RWPE2 (cell line): ENCODE data around the gene SOX30.
A peak's percentile ranks its signal among the peaks of the same experiment; 100 is the strongest.

ENCODE experiments used
- ATAC-seq: fragments of 200-7000 bp; cut with Tn5 transposase; 3 replicates; pipeline ENCODE4 v1.9.1; 2021; ENCODE audit warnings: low read depth
- DNase-seq: peaks from one replicate; pipeline ENCODE4 v3.0.0-alpha.2; 2020; ENCODE audit warnings: low spot score
- H3K27ac ChIP-seq: fragments of 450-650 bp; 2 replicates; pipeline ENCODE4 v1.5.1; 2017; ENCODE audit warnings: mild to moderate bottlenecking; ENCODE audit not compliant: poor library complexity, severe bottlenecking
- H3K27me3 ChIP-seq: fragments of 250-450 bp; sonication (Bioruptor Pico); 2 replicates; pipeline ENCODE4 v1.5.1; 2021; ENCODE audit warnings: mild to moderate bottlenecking, moderate library complexity; ENCODE audit not compliant: insufficient read depth, poor library complexity, severe bottlenecking
- H3K36me3 ChIP-seq: fragments of 250-450 bp; sonication (Bioruptor Pico); 2 replicates; pipeline ENCODE4 v1.5.1; 2020; ENCODE audit warnings: low read depth, mild to moderate bottlenecking, moderate library complexity
- H3K4me1 ChIP-seq: fragments of 250-450 bp; sonication (Bioruptor Pico); 2 replicates; pipeline ENCODE4 v1.5.1; 2021; ENCODE audit warnings: mild to moderate bottlenecking, moderate library complexity; ENCODE audit not compliant: insufficient read depth, poor library complexity, severe bottlenecking
- H3K4me3 ChIP-seq: fragments of 250-450 bp; sonication (Bioruptor Pico); 2 replicates; pipeline ENCODE4 v1.5.1; 2021; ENCODE audit warnings: mild to moderate bottlenecking, moderate library complexity; ENCODE audit not compliant: severe bottlenecking
- H3K9me3 ChIP-seq: fragments of 250-450 bp; sonication (Bioruptor Pico); 2 replicates; pipeline ENCODE4 v1.5.1; 2021; ENCODE audit warnings: mild to moderate bottlenecking, moderate library complexity; ENCODE audit not compliant: severe bottlenecking
- TF ChIP-seq, protein P1 (sequence below): fragments of 450-650 bp; IDR thresholded peaks from one replicate; pipeline ENCODE4 v1.5.1; 2017; ENCODE audit warnings: mild to moderate bottlenecking, moderate library complexity; ENCODE audit not compliant: poor library complexity, severe bottlenecking

Gene SOX30

DNA sequence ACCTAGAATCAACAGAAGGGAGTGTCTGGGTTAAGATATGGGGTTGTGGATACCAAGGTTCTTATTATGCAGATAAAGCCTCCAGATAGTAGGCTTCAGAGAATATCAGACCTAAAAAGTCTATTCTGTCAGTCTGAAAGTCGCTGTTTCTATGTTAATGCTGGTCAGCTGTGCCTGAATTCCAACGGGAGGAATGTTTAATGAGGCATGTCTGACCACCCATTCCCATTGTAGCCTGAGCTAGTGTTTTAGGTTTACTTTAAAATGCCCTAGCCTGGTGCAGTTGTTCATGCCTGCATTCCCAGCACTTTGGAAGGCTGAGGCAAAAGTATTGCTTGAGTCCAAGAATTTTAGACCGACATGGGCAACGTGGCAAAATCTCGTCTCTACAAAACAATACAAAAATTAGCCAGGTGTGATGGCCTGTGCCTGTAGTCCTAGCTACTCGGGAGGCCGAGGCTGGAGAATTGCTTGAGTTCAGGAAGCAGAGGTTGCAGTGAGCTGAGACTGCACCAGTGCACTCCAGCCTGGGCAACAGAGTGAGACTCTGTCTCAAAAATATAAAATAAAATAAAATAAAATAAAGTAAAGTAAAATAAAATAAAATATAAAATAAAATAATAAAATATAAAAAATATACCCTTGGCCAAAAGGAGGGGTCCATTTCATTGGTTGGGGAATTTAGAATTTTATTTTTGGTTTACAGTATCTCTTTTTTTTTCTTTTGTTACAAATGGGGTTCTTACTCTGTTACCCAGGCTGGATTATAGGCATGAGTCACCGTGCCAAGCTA is 7.8 kb upstream of the SOX30 start:
- Histone ChIP-seq H3K36me3 (no peaks in the 10 kb centered on the region), H3K27me3 (no peaks in the 10 kb centered on the region), H3K9me3 (no peaks in the 10 kb centered on the region), H3K4me3 (no peak overlapping the region), H3K27ac (no peak overlapping the region), H3K4me1 (no peaks in the 10 kb centered on the region)
- DNase-seq (no peak), ATAC-seq (no peak)
- TF ChIP-seq, protein P1, sequence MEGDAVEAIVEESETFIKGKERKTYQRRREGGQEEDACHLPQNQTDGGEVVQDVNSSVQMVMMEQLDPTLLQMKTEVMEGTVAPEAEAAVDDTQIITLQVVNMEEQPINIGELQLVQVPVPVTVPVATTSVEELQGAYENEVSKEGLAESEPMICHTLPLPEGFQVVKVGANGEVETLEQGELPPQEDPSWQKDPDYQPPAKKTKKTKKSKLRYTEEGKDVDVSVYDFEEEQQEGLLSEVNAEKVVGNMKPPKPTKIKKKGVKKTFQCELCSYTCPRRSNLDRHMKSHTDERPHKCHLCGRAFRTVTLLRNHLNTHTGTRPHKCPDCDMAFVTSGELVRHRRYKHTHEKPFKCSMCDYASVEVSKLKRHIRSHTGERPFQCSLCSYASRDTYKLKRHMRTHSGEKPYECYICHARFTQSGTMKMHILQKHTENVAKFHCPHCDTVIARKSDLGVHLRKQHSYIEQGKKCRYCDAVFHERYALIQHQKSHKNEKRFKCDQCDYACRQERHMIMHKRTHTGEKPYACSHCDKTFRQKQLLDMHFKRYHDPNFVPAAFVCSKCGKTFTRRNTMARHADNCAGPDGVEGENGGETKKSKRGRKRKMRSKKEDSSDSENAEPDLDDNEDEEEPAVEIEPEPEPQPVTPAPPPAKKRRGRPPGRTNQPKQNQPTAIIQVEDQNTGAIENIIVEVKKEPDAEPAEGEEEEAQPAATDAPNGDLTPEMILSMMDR, result no peak

DNA sequence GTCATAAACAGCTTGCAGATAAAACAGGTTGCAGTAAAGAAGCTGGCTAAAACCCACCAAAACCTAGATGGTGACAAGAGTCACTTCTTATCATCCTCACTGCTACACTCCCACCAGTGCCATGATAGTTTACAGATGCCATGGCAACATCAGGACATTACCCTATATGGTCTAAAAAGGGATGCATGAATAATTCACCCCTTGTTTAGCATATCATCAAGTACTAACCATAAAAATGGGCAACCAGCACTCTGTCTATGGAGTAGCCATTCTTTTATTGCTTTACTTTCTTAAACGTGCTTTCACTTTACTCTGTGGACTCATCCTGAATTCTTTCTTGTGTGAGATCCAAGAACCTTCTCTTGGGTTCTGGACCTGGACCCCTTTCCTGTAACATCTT is 6.7 kb upstream of the SOX30 start:
- H3K9me3 ChIP-seq, result no peaks in the 10 kb centered on the region
- no peaks in the 10 kb centered on the region for H3K4me1 ChIP-seq
- TF ChIP-seq, protein P1, result no peak
- DNase-seq (no peak), ATAC-seq (no peak)
- H3K27me3 ChIP-seq, result no peaks in the 10 kb centered on the region
- no peaks in the 10 kb centered on the region for H3K36me3 ChIP-seq
- no peak overlapping the region for H3K27ac ChIP-seq
- no peak overlapping the region for H3K4me3 ChIP-seq

DNA sequence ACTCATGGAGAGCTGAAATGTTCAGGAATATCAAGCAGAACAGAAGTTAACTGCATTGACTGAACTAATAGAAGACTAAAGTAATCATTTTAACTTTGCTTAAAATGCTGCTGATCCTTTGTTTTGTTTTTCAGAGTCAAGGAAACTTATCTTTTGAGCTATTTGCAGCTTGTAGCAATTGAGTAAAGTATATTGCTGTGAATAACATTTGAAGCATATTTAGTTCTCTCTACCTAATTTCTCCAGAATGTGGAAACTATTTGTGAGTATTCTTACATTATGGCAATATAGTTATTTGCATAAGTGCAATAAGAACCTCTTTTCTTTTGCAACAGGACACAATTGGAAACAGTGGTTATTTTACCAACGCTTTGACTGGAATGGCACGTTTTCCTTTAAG is 5.3 kb upstream of the SOX30 start:
- H3K9me3 ChIP-seq, result no peaks in the 10 kb centered on the region
- DNase-seq (no peak), ATAC-seq (no peak)
- H3K4me1 ChIP-seq, result no peaks in the 10 kb centered on the region
- no peaks in the 10 kb centered on the region for H3K27me3 ChIP-seq
- no peaks in the 10 kb centered on the region for H3K36me3 ChIP-seq
- TF ChIP-seq, protein P1, result no peak
- no peak overlapping the region for H3K27ac ChIP-seq
- H3K4me3 ChIP-seq, result no peak overlapping the region

DNA sequence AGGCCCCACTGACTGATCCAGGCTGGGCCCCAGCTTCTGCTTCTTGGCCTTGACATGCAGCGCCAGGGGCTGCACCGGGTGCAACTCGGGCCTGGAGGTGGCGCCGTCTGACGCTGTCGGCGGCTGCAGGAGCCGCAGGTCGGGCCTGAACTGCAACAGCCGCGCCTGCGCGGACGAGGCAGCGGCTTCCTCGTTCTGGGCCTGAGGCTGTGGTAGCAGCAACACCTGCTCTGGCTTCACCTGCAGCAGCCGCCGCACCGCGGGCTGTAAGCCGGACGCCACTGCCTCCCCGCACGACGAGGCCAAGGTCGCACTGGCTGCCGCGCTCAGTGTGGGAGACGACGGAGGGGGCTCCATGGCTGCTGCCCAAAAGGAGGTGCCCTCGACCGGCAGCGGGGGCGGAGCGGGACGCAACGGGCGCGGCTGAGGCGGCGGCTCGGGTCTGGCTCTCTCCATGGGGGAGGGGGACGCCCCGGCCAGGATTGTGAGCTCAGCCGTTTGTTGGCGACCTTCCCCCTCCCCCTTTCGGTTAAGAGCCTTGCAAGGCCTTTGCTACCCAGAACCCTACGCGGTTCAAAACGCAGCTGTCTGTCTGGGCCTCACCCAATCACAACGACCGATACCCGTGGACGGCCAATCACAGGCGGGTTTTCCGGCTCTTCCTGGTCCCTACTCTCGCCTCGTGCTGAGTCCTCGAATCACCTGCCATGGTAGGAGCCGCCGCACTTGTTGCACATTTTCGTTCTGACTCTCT is 438 bp downstream of the SOX30 start:
- DNase-seq, result no peak
- TF ChIP-seq, protein P1, result peak; percentile 27
- H3K9me3 ChIP-seq, result no peaks in the 10 kb centered on the region
- H3K27ac ChIP-seq, result no peak overlapping the region
- no peaks in the 10 kb centered on the region for H3K27me3 ChIP-seq
- H3K36me3 ChIP-seq, result no peaks in the 10 kb centered on the region
- H3K4me3 ChIP-seq, result no peak overlapping the region
- no peaks in the 10 kb centered on the region for H3K4me1 ChIP-seq
- peak; percentile 69 for ATAC-seq
